Measurements from ENCODE around the gene RAPSN.
"Not testable (repeated sequence)": the region's sequence is repeated elsewhere in the genome, so short reads cannot be mapped to it uniquely, and the experiment has no call there.

The RAPSN gene

DNA sequence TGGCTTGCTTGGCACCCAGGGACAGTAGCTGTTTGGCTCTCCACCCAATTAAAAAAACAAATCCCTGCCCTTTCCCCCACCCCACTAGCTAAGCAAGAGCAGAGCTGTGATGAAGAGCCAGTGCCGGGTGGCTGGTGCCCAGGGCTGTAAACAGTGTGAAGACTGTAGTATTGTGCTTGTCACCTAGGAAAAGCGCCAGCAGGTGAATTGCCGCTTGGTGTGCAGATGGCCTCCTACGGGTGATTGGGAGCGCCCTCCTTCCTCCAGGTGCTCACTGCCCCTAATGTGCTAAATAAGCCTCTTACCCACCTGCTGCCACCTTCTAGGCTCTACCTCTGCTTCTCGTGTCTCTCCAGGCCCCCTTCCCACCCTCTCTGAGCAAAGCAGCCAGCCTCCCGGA, 18.4 kb upstream of the RAPSN start:
- in situ Hi-C loops (cut with MboI; ENCODE audit: low pct_unique_long_range_greater_than_20kb, low sequenced_read_pairs): no loop called here
- DNase-seq: no peak

DNA sequence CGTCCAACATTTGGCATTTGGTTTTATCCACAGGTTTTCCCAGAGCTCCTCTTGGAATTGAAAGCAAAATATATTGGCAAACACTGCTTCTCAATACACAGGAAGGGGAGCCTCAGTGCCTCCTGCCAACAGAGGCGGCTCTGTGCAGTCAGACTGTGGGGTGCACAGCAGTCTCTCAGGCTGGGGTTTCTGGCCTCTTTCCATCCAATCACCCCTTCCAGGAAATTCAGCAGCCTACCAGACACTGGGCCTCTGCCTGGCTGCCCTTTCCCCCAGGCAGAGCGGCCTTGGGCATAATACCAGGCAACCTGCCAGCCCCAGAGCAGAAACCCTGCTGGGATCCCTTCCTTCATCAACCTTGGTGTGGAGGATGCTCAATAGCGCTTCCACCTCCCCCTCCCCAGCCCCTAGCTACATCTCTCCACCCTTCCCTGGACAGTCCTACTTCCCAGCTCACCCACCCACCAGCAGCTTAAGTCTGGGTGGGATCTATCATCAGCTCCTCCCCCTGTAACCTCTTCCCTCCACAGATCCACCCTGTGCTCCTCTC, 17.8 kb upstream of the RAPSN start:
- DNase-seq: no peak
- in situ Hi-C loops (cut with MboI; ENCODE audit: low pct_unique_long_range_greater_than_20kb, low sequenced_read_pairs): no loop called here

DNA sequence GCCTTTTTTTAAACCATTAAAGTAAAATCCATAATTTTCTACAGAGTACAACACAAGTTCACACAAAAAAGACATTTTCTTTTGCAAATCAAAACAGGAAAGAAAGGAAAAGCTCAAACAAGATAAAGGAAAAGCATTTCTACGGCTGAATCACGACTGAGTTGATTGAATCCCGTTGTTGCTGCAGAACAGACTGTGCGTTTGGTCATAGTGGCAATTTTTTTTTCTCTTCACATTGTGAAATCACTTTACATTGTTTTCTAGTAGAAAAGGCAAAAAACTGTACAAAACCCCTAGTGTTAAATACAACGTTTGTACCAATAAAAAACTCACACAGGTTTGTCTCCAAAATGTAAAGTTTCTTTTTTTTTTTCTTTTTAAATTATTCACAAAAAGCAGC, 17.3 kb upstream of the RAPSN start:
- no peak for DNase-seq
- in situ Hi-C loops (cut with MboI; ENCODE audit: low pct_unique_long_range_greater_than_20kb, low sequenced_read_pairs): no loop called here

DNA sequence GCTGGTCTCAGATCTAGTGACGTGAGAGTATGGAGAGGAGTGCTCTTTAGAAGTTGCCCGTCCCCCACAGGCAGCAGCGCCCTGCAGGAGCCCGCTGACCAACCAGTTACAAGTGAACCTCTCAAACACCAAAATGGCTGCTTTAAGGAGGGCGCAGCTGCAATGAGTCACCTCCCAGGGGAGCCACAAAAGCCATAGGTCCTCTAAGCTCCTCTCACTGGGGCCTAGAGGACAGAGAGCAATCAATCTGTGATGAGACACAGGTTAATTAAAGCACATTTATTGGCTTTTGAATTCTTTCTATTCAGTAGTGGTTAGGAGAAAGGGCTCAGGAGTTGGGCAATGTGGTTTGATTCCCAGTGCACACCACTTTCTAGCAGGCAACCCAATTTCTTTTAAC, 15.5 kb upstream of the RAPSN start:
- in situ Hi-C loops (cut with MboI; ENCODE audit: low pct_unique_long_range_greater_than_20kb, low sequenced_read_pairs): no loop called here
- no peak for DNase-seq

DNA sequence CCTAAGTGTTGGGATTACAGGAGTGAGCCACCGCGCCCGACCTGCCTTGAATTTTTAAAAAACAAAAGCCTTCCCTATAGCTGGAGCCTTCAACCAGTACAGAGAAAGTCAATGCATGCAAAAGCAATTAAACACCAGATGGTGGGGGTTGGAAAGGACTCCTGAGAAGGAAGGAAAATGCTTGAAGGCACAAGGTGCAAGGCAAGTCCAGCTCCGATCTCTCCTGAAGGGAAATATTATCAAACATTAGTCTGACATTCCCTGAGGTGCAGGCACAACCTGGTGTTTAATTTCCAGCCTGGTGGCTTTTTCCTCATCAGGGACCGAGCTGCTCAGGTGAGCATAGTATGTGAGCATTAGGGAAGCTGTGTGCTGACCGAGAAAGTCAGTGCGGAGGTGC, 12.9 kb upstream of the RAPSN start:
- in situ Hi-C loops (cut with MboI; ENCODE audit: low pct_unique_long_range_greater_than_20kb, low sequenced_read_pairs): no loop called here
- DNase-seq: no peak

DNA sequence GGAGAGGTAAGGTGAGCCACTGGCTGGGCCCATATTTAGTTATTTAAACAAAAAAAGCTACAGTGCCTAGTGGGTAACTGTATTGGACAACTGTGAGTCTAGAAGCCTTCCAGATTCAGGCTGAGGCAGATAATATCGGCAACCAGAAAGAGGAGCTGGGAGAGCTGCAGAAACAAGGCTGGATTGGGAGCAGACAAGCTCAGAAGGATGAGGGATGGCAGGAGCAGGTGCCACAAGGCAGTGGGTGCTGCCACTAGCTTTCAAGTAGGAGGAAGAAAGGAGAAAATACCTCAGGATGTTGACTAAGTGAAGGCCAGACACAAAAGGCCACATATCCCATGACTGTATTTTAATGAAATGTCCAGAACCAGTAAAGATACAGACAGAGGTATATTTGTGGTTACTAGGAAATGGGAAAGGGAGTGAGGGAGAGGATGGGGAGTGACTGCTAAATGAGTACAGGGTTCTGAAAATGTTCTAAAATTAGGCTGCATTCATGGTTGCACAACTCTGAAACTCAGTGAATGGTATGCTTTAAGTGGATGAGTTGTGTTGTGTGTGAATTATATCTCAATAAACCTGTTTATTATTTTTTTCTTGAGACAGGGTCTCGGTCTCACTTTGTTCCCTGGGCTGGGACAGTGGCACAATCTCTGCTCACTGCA, 11.8 kb upstream of the RAPSN start:
- in situ Hi-C loops (cut with MboI; ENCODE audit: low pct_unique_long_range_greater_than_20kb, low sequenced_read_pairs): no loop called here
- DNase-seq: no peak

DNA sequence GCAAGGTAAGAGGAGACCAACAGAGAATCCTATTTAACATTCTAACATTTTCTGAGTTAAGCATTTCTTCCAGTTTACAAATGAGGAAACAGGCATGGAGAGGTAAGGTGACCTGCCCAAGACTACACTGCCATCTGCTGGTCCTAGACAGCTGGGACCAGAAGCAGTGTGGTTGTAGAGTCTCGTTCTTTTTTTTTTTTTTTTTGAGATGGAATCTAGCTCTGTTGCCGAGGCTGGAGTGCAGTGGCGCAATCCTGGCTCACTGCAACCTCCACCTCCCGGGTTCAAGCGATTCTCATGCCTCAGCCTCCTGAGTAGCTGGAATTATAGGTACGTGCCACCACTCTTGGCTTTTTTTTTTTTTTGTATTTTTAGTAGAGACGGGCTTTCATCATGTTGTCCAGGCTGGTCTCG, 5.3 kb upstream of the RAPSN start:
- peak; percentile 93 for DNase-seq
- in situ Hi-C loops (cut with MboI; ENCODE audit: low pct_unique_long_range_greater_than_20kb, low sequenced_read_pairs): not testable (repeated sequence)

DNA sequence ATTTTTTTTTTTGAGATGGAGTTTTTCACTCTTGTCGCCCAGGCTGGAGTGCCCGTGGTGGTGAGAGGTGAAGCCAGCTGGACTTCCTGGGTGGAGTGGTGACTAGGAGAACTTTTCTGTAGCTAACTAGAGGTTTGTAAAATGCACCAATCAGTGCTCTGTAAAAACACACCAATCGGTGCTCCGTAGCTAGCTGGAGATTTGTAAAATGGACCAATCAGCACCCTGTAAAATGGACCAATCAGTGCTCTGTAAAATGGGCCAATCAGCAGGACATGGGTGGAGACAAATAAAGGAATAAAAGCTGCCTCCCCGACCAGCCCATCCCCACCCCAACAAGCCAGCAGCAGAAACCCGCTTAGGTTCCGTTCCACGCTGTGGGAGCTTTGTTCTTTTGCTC, 4.4 kb upstream of the RAPSN start:
- DNase-seq: no peak
- in situ Hi-C loops (cut with MboI; ENCODE audit: low pct_unique_long_range_greater_than_20kb, low sequenced_read_pairs): no loop called here

DNA sequence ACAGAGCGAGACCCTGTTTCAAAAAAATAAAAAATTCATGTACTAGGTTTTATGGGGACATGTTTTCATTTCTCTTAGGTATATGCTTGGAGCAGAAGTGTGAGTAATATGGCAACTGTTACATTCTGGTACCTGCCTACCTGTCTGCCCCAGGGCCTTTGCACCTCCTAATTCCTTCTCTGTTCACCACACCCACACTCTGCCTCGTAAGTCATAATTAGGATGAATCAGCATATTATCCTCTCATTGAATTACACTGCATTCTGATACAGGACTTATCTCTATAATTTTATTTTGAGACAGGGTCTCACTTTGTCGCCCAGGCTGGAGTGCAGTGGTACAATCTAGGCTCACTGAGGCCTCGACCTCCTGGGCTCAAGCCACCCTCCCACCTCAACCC, 3.1 kb upstream of the RAPSN start:
- DNase-seq: no peak
- in situ Hi-C loops (cut with MboI; ENCODE audit: low pct_unique_long_range_greater_than_20kb, low sequenced_read_pairs): no loop called here

DNA sequence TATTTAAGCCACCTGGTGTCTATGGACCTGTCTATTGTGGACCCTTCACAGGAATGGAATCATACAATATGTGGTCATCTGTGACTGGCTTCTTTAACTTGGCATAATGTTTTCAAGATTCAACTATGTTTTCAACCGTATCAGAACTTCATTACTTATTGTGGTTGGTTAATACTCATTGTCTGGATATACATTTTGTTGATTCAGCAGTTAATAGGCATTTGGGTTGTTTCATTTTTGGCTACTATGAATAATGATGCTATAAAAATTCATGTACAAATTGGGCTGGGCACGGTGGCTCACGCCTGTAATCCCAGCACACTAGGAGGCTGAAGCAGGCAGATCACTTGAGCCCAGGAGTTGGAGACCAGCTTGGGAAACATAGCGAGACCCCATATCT, 2.5 kb upstream of the RAPSN start:
- DNase-seq: no peak
- in situ Hi-C loops (cut with MboI; ENCODE audit: low pct_unique_long_range_greater_than_20kb, low sequenced_read_pairs): no loop called here

DNA sequence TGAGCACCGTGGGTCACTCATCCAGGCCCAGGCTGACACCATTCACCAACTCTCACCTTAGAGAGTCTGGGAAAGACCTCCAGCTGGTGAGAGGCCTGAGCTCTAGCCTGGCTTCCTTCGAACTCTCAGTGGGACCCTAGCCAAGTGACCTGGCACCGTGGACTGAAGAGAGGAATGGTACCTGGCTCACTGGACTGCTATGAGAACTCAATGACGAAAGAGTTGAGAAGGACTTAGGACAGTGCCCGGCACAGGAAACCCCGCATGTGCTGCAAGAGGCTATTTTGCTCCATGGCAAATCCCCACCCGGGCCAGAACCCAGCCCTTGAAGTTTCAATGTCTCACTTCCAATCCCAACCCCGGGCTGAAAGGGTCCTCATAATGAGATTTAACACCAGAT, 605 bp upstream of the RAPSN start:
- no peak for DNase-seq
- in situ Hi-C loops (cut with MboI; ENCODE audit: low pct_unique_long_range_greater_than_20kb, low sequenced_read_pairs): no loop called here

DNA sequence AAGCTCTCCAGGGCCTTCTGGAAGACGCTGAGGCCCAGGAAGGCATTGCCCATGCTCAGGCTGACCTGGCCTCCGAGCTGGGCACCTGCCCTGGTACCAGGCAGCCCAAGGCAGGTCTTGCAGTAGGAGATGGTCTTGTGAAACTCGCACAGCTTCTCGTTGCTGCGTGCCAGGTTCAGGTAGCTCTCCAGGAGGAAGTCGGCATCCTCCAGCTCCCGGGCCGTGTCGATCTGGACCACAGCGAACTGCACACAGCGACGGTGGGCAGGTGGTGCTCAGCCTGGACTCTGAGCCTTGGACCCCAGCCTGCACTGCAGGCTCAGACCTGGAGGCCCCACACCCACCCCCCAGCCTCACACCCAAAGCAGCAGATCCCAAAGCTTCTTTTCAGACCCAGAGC, 1.0 kb downstream of the RAPSN start:
- in situ Hi-C loops (cut with MboI; ENCODE audit: low pct_unique_long_range_greater_than_20kb, low sequenced_read_pairs): no loop called here
- no peak for DNase-seq

DNA sequence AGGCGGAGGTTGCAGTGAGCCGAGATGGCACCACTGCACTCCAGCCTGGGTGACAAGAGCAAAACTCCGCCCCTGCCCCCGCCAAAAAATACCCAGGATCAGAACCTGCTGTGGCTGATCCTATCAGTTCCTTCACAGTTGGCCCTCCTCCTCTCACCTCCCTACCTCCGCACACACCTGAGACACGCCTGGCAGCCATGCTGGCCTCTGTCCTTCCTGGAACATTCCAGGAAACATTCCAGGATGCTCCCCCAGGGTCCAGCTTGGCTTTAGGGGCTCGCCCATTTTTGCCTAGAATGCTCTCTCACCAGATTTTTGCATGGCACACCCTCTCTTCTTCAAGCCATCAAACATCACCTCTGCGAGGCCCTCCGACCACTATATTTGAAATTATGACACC, 2.1 kb downstream of the RAPSN start:
- in situ Hi-C loops (cut with MboI; ENCODE audit: low pct_unique_long_range_greater_than_20kb, low sequenced_read_pairs): no loop called here
- DNase-seq: no peak

DNA sequence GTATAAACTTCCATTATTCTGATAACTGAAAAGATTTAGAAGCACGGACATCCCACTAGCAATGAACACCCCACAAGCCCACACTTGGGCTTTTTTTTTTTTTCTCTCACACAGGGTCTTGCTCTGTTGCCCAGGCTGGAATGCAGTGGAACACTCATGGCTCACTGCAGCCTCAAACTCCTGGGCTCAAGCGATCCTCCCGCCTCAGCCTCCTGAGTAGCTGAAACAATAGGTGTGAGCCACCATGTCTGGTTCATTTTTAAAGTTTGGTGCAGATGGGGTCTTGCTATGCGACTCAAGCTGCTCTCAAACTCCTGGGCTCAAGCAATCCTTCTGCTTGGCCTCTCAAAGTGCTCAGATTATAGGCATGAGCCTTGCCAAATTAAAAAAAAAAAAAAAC, 3.1 kb downstream of the RAPSN start:
- no peak for DNase-seq
- in situ Hi-C loops (cut with MboI; ENCODE audit: low pct_unique_long_range_greater_than_20kb, low sequenced_read_pairs): no loop called here

DNA sequence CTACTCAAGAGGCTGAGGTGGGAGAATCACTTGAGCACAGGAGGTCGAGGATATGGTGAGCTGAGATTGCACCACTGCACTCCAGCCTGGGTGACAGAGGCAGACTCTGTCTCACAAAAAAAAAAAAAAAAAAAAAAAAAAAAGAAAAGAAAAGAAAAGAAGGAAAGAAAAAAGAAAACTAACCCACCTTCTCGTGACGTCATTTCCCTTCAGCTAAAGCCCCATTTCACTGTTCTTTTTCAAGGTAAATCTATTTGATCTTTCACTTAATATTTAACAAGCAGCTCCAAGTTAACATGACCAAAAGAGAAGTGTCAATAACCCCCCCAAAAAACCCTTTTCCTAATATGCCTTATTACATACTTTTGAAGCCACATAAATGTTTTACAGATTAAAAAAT, 5.1 kb downstream of the RAPSN start:
- no peak for DNase-seq
- in situ Hi-C loops (cut with MboI; ENCODE audit: low pct_unique_long_range_greater_than_20kb, low sequenced_read_pairs): no loop called here

DNA sequence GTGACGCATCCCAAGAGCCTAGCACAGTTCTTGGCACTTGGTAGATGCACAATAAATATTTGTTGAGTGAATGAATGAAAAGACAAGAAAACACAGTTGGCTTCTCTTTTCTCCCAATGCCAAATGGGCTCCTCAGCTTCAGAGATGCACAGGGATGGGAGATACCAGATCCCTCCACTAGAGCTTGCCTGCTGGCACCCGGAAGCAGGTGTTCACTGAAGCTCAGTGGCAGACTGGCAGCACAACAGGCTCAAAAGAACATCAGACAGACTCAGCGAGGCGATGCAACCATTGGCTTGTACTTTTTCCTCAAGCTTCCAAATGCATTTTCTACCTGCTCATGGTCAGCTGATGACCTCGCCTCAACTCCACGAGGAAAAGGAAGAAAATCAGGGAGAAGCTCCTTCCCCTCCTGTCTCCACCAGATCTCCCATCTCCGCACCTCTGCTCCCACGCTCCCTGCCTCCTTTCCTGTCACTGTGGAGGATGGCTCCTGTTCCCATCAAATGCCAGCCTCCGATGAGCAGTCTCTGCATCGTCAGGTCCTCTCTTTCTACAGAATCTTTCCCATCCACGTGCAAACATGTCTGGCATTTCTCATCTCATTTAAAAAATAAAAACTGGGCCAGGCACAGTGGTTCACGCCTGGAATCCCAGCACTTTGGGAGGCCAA, 5.8 kb downstream of the RAPSN start:
- no peak for DNase-seq
- in situ Hi-C loops (cut with MboI; ENCODE audit: low pct_unique_long_range_greater_than_20kb, low sequenced_read_pairs): no loop called here

DNA sequence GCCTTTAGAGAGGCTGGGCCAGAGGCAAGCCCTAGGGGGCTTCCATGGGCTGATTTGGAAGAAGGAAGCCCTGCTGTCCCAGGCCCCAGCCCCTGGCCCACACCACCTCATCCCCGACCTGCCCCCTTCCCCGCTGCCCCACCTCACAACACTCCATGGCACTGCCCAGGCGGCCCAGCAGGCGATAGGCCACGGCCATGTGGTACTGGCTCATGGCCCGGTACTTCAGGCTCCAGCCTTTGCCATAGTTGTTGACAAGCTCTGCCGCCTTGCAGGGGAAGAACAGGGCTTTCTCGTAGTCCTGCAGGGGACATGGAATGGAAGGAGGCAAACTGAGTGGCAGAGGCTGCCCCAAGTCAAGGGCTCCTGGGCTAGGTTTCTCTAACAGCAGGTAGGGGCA, 6.4 kb downstream of the RAPSN start:
- in situ Hi-C loops (cut with MboI; ENCODE audit: low pct_unique_long_range_greater_than_20kb, low sequenced_read_pairs): no loop called here
- DNase-seq: no peak

DNA sequence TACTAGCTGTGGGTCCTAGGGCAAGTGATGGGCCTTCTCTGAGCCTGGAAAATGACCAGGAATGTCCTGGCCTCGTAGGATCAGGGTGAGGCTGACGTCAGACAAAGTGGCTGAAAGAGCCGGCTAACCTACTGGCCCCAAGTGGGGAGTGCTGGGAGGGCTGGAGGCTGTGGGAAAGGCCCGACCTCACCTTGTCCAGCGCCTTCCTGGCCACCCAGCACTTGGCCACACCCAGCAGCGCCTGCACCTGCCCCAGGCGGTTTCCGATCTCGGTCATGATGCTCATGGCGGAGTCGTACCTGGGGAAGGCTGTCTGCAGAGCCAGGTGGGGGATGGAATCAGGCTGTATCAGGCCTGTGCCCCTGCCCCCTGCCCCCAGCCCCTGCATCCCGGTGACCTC, 7.5 kb downstream of the RAPSN start:
- DNase-seq: no peak
- in situ Hi-C loops (cut with MboI; ENCODE audit: low pct_unique_long_range_greater_than_20kb, low sequenced_read_pairs): no loop called here

DNA sequence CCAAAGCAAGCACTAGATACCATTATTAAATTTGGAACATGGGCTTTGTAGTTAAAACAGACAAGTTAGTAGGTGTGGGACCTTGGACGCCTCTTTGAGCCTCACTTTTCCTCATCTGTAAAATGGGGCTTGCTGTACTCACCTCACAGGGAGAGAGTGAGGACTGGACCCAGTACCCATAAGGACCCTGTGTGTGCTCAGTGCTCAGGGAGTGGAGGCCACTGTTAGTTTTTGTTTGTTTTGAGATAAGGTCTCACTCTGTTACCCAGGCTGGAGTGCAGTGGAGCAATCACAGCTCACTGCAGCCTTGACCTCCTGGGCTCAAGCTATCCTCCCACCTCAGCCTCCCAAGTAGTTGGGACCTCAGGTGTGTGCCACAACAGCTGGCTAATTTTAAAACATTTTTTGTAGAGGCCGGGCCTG, 8.9 kb downstream of the RAPSN start:
- in situ Hi-C loops (cut with MboI; ENCODE audit: low pct_unique_long_range_greater_than_20kb, low sequenced_read_pairs): no loop called here
- no peak for DNase-seq

DNA sequence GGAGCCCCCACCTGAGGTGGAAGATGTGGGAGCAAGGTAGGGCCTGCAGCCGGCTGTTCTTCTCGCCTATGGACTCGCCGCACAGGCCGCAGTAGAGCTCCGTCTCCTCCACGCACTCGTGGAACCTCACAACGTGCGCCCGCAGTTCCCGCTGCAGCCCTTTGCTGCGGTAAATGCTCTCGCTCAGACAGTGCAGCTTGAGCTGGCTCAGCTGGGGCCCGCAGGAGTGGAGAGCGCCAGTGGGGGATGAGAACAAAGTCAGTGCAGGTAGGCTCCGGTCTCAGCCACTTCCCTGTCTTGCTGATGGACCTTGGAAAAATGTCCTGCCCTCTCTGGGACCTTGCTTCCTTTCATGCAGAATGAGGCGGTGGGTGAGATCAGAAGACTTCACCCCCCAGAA, 10.2 kb downstream of the RAPSN start:
- in situ Hi-C loops (cut with MboI; ENCODE audit: low pct_unique_long_range_greater_than_20kb, low sequenced_read_pairs): no loop called here
- no peak for DNase-seq
